ENCODE data around the gene NPR1.
"Not testable (repeated sequence)": the region's sequence is repeated elsewhere in the genome, so short reads cannot be mapped to it uniquely, and the experiment has no call there.

Gene NPR1

DNA sequence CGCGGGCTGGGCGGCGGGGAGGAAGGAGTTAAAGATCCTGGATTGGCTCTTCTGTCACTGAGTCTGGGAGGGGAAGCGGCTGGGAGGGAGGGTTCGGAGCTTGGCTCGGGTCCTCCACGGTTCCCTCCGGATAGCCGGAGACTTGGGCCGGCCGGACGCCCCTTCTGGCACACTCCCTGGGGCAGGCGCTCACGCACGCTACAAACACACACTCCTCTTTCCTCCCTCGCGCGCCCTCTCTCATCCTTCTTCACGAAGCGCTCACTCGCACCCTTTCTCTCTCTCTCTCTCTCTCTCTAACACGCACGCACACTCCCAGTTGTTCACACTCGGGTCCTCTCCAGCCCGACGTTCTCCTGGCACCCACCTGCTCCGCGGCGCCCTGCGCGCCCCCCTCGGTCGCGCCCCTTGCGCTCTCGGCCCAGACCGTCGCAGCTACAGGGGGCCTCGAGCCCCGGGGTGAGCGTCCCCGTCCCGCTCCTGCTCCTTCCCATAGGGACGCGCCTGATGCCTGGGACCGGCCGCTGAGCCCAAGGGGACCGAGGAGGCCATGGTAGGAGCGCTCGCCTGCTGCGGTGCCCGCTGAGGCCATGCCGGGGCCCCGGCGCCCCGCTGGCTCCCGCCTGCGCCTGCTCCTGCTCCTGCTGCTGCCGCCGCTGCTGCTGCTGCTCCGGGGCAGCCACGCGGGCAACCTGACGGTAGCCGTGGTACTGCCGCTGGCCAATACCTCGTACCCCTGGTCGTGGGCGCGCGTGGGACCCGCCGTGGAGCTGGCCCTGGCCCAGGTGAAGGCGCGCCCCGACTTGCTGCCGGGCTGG is at the start of gene NPR1:
TSS of gene NPR1 (plus strand) at position 170 of the 818 bp plus-strand sequence. CDS start at position 591, 421 bp downstream.
- DNase-seq: peak in 2 of 3 experiments; percentile 62 to 72

DNA sequence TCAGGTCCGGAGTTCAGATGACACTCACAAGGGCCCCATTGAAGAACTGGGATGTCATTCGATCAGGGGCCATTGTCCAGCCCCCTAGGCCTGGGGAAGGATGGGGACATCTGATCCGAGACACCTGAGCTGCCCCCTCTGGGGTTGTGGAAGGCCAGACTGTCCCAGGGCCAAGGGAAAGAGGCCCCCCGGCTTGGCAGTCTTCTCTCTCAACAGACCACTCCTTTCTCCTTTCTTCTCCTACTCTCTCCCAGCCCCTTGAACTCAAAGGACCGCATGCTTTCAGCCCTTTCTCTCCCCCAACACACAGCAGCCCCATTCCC is 49.2 kb upstream of the NPR1 start:
- no peak for DNase-seq

DNA sequence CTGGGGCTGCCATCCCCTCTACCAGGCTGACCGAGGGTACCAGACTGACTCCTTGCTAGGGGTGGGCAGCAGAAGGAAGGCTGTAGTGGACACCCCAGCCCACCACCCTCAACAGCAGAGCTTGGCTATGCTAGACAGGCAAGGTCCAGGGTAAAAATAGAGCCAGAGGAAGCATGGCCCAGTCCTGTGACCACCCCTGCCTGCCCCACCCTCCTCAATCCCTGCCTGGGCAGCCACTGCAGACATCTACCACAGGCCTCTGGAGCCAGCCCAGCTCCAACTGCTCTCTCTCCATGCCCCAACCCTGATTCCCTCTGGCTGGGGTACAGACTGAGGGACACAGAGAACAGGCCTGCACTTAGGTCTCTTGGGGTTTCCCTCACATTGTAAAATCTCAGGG is 48.5 kb upstream of the NPR1 start:
- DNase-seq: no peak

DNA sequence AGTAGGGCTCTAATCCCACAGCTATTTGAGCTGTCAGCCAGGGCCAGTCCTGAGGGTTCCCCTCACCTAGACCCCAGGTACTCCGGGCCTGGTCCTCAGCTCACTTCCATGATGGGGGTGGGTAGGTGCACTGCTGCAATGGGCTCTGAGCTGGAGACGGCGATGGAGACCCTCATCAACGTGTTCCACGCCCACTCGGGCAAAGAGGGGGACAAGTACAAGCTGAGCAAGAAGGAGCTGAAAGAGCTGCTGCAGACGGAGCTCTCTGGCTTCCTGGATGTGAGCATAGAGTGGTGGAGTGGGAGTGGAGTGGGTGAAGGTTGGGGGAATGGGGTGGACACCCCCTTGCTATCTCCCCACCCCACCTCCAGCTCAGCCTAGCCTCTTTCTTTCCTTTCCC is 48.1 kb upstream of the NPR1 start:
- DNase-seq: no peak

DNA sequence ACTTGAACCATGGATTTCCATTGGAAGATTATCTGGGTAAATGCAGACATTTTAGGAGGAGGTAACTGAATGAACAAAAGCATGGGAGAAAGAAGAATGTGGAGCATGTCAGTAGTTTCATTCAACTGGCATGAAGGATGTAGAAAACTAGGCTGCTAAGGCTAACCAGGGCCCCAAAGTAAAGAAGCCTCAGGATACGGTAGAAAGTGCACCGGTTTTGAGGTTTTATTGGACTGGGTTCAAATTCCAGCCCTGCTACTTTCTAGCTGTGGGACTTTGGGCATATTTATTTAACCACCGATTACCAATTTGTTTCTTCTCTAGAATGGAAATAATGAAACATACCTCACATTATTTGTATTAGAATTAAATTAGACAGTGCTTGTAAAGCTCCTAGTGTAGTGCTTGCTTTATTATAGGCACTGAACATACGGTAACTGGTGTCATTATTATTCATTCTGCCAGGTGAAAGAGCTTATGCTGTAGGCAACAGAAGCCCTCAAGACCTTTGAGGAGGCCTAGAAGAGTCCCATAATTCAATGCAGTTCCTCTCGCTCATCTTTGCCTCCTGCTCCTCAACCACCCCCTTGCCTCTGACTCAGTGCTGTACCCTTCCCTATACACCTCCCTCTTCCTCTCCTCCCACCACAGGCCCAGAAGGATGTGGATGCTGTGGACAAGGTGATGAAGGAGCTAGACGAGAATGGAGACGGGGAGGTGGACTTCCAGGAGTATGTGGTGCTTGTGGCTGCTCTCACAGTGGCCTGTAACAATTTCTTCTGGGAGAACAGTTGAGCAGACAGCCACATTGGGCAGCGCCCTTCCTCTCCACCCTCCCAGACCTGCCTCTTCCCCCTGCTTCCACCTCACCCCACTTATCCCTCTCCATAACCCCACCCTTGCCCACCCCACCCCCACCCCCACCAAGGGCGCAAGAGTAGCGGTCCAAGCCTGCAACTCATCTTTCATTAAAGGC is 47.2 kb upstream of the NPR1 start:
- DNase-seq: no peak

DNA sequence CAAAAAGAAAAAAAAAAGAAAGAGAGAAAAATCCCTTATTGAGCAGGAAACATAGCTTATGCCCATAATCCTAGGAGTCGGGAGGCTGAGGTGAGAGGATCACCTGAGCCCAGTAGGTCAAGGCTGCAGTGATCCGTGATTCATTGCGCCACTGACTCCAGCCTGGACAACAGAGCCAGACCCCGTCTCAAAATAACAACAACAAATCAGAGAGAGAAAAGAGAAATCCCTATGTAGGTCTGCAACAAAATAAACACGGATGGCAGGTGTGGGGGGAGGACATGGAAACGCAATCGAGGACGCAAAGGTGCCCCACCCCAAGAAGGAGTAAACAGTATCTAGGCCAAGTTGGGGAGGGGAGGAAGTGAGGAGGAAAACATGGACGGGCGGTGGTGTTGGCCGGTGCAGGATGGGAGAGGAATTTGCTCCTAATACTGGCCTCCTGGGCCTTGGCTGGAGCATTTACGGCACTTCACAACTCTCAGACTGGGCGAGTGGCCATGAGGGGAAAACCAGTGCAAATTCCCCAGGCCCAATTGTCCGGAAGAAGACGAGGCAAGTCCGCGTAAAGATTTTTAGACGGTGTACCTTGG is 45.2 kb upstream of the NPR1 start:
- DNase-seq: no peak

DNA sequence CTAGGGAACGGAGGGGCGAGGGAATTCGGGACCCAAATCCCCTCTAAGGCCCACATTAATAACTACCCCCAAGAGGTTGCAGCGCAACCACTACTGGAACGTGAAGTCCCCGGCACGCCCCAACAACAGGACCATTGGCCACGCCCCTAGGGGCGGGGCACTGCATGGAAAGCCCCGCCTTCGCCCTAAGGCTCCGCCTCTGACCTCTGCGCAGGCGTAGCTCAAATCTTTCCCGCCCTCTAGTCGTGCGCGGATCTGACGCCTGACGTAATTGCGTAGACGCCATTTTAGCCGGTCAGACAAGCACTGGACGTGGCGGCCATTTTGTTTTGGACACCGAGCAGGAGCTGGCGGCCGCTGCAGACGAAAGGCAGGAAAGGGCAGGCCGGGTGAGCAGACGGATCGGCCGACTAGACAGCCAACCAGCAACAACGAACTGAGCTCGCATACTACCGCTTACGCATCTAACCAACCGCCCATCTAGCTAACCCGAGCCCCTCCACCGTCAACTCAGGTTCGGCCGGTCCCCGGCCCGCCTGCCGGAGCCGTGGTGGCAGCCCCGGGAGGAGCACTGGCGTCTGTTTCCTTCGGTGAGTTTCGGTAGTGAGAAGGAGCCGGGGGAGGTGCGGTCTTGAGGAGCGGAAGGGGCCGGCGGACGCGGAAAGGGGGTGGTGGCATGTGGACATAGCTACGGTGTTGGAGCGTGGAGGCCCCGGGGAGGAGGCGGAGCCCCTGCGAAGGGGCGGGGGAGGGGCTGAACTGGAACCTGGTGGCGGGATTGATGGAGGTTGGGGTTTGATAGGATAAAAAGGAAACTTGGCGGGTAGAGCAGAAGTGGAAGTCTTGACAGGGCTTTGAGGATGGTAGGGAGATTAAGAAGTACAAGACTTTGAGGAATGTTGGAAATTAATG is 44.5 kb upstream of the NPR1 start, which contains the start of gene CHTOP:
TSS of gene CHTOP (plus strand) at position 313 of the 912 bp plus-strand sequence. CDS start 2,523 bp downstream, outside the sequence.
- DNase-seq: peak; percentile 96 to 100 (median 99)

DNA sequence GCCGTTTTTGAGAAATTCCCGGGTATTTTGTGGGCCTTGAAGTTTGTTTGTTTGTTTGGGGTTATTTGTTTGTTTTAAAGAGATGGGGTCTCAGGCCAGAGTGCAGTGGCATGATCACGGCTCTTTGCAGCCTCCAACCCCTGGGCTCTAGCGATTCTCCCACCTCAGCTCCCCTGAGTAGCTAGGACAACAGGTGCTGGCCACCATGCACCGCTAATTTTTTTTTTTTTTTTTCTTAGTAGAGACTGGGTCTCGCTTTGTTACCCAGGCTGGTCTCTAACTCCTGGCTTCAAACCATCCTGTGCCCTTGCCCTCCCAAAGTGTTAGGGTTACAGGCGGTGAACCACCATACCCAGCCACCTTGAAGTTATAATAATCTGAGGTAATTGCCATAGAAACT is 42.6 kb upstream of the NPR1 start:
- DNase-seq: no peak

DNA sequence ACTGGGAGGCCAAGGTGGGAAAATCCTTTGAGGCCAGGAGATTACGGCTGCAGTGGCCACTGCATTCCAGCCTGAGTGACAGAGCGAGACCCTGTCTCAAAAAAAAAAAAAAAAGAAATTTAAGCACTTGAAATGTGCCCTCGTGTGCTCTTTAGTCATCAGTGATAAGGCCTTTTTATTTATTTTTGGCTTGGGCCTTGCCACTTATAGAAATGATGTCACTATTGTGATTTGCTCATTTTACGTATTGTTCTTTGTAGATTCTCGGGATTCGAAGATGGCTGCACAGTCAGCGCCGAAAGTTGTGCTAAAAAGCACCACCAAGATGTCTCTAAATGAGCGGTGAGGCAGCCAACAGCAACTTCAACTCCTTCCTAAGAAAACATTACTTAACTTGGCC is 42.2 kb upstream of the NPR1 start:
- no peak for DNase-seq

DNA sequence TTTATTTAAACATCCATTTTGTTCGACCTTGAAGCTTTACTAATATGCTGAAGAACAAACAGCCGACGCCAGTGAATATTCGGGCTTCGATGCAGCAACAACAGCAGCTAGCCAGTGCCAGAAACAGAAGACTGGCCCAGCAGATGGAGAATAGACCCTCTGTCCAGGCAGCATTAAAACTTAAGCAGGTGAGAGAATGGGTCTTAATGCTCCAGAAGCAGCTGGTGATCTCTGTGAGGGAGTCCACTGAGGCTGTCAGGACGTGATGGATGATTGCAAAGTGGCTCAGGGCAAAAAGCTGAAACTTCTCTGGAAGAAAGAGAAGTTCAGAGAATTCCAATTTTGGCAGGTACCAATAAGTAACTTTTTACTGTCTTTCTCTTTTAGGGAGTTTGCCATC is 40.2 kb upstream of the NPR1 start:
- no peak for DNase-seq

DNA sequence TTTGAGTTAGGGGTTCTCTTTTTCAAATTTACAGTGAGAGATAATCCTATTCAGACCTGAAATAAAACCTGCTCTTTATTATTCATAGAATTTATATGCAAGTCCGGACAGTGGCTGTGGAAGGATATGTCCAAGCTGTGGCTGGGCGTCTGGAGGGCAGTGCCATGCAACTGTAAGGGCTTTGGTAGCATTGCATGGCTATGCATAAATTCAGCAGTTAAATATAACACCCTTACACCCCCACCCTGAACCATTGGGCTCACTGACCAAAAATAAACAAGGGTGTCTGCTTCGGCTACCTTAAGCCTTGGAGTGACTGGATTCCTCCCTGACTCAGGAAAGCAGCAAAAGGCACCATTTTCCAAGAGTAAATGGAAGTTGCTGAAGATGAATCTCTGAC is 39.2 kb upstream of the NPR1 start:
- DNase-seq: no peak

DNA sequence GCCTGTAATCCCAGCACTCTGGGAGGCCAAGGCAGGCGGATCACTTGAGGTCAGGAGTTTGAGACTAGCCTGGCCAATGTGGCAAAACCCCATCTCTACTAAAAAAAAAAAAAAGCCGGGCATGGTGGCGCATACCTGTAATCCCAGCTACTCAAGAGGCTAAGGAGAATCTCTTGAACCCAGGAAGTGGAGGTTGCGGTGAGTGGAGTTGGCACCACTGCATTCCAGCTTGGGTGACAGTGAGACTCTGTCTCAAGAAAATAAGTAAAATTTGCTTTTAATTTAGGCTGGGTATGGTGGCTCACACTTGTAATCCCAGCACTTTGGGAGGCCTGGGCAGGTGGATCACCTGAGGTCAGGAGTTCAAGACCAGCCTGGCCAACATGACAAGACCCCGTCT is 38.3 kb upstream of the NPR1 start:
- DNase-seq: not testable (repeated sequence)

DNA sequence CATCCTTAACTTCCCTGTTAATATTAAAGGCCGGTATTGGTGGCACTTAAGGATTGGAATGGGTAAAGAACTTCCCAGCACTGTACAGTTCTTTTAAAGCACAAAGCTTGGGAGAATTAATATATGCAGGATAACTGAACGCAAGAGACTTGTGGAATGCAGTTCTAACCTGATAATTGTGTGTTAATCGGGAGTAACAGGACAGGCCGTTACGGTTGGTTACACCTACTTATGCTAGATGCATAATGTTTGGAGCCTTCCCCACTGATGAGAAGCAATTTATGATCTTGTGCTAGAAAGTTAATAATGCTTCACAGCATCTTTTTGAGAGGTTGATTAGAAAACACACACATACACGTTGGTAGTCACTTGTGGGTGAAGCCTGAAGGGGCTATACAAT is 37.6 kb upstream of the NPR1 start:
- no peak for DNase-seq

DNA sequence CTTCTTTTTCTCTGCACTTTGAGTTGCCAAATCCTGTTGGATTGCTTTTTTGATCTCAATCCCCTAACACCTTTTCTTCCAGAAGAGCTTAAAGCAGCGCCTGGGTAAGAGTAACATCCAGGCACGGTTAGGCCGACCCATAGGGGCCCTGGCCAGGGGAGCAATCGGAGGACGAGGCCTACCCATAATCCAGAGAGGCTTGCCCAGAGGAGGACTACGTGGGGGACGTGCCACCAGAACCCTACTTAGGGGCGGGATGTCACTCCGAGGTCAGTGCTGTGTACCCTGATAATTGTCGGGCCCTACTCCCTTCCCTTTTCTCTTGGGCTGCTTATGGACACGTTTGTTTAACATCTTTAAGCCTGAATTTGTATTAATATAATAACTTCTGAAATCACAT is 36.3 kb upstream of the NPR1 start:
- no peak for DNase-seq

DNA sequence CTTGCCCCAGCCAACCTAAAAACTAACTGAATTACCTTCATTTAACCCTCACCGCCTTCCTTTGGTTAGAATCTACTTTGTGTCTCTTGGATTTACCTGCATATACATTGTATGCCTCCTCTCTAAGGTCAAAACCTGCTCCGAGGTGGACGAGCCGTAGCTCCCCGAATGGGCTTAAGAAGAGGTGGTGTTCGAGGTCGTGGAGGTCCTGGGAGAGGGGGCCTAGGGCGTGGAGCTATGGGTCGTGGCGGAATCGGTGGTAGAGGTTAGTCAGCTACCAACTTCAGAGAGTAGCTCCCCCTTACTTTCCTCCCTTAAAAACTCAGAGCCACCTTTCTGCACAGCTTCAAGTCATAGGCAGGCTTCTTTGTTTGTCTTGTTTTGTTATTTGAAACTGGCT is 35.4 kb upstream of the NPR1 start:
- no peak for DNase-seq

DNA sequence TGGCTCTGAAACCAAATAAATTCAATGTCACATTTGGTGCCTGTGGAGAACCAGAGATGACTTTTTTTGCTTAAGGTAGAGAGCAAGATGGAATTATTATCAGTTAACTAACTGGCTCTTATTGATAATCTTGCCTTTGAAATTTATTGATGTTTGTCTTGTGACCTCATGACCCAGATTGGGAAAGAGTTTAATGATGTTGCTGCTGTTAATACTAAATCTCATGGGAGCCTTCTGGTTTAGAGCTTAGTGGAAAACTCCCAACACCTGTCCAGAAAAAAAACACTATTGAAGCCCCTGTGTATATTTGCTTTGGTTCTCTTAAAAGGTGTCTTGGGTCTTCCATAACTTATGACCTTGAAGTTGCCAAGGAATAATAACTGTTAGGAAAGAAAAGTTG is 34.7 kb upstream of the NPR1 start:
- DNase-seq: no peak

DNA sequence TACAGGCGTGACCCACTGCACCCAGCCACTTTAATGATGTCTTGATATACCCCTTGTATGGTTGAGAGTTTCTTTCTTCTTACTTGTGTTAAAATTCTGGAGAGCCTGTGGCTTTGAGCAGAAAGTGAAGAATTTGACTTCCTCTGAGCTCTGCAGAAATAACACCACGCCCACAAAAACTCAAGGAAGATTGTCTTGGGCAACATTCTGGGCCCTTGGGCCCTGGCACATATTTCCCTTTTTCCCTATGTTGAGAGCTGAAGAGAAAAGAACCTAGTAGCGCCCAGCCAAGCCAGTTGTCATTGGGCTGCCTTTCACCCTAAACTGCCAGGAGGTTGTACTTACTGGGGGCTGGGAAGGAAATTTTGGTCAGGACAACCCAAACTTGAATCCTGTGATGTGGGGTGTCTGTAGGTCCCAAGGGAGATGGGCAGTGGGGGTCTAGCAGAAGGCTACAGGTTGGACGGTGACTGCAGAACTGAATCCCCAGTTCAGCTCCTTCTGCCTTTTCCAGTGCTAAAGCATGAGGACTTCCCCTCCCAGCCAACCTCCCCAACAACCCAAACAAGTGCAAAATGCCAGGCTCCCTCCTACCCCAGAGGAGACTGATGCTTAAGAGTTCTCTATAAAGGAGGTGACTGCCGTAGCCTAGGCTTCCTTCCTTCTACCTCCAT is 31.7 kb upstream of the NPR1 start:
- DNase-seq: no peak

DNA sequence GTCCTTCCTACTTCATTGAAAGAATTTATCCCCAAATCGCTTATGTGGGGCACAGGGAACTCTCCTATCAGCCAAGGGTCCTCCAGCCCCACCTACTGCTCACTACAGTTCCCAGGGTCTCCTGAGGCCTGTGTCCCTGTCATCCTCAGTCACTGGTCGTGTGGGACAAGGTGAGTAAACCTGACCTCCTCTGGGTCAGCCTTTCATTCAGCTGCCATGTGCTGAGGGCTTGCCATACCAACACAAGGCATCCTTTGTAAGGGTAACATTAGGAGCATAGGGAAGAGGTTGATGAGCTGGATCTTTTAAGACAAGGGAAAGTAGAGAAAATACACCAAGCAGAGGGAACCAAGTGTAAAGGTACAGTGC is 31.2 kb upstream of the NPR1 start:
- peak in 1 of 3 experiments; percentile 19 for DNase-seq

DNA sequence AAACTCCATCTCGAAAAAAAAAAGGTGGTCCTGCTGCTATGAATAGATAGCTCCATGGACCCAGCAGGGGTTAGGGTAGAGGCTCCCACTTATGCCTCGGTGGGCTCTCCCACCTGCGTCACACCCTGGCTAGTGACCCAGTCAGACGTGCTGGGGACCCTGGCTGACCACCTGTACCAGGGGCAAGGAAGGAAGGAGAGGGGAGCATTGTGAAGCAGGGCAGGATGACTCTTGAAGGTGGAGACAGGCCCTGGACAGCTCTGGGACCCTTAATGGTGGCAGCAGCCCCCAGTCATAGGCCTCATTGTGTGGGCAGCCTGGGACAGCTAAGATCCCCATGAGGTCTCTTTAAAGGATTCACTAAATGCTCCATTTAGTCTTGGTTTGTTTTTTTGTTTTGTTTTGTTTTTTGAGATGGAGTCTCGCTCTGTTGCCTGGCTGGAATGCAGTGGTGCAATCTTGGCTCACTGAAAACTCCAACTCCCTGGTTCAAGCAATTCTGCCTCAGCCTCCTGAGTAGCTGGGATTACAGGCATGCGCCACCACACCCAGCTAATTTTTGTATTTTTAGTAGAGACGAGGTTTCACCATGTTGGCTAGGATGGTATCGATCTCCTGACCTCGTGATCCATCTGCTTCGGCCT is 30.4 kb upstream of the NPR1 start:
- no peak for DNase-seq

DNA sequence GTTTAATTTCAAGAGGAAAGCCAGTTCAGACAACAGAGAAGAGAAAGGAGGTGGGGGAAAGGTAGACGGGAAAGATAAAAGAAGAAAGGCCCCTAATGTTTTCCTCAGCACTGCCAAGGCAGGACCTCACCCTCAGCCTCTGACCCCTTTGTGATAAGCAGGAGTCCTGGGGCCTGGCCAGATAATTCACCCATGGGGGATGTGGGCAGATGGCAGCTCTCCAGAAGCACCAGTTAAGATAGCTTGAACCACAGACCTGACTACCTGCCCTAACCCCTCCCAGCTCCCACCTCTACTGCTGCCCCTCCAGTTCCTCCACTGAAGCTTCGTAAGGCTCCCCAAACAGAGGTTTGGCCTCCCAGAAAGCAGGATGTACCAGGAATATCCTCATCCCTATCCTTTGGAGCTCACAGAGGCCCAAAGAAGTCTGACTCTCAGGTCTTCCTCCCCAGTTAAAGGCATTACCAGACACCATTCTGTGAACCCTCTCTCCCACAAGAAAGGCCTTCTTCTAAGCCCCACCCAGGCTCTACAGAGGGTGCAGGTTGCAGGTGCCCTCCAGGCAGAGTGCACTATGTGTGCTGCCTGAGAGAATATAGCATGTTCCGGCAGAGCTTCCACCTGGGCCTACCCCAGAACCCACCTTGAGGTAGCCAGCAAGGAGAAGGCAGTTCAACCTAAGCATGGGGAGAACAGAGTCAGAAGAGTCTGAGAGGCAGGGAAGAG is 29.2 kb upstream of the NPR1 start:
- DNase-seq: no peak

DNA sequence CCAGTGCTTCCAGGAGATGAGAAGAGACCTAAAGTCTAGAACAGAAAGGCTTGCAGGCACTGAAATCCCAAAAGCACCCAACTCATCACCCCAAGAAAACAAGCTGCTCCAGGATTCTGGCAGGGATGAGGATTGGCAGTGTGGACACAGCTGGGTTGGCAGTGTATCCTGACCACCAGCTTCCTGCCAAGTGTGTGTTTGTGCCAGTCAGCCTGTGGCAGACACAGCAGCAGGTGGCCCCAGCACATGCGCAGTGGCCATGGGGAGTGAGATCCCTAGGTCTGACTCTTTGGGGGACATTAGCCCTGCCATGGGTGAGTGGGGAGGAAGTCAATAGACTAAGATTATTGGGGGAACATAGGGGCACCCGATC is 28.6 kb upstream of the NPR1 start:
- DNase-seq: no peak
